Measurements from ENCODE around the gene LIF. TPM values are rescaled to one million over a fixed set of nuclear protein-coding genes. Genes with fewer than 3 reads are reported as not detected.

LIF gene
- polyA plus RNA-seq, 1 of the 3 experiments (the other 2 are of a cell fraction): 24.6 TPM

DNA sequence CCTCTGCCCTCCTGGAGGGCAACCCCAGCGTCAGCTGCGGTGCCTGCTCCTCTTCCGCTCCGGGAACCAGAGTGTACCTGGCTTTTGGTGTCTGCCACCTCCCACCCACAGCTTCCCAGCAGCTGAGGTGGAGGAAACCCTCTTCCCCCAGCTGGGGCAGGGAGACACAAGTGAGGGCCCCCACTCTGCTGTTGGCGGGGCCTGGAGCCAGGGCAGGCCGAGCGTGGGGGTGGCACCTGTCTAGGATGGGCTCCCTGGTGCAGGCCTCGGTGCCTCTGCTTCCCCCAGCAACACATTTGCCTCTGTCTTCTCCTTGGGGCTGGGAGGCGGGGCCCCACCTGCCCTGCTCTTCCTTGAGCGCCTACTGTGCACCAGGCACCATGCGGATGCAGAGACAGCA is 13.7 kb upstream of the LIF start:
- peaks cover 3 to 5% of the 10 kb centered on the region in 2 experiments; a peak in 2 of 4 replicates for H3K4me1 ChIP-seq (ENCODE audit: control insufficient read depth in 1 of 2, insufficient read depth in 2 of 2, low read depth in 1 of 2, low read length in 1 of 2)
- POLR2A ChIA-PET: no interaction called here
- H3K36me3 ChIP-seq (replicated peaks in 1 of 2; ENCODE audit: control insufficient read depth in 1 of 2, insufficient read depth in 2 of 2, low read length in 1 of 2): no peaks in the 10 kb centered on the region
- WGBS (ENCODE audit: low lambda C conversion rate): 86% methylated on average over 6 of the region's 11 CpGs
- CTCF ChIA-PET: interaction anchor here (1.4 to 5.6 kb wide), 5 partner anchors 127 to 635 kb away, joined by 4 to 43 read pairs (median 5); partner anchors contain the start of genes RNF215 and SEC14L2
- H3K9me3 ChIP-seq: no peaks in the 10 kb centered on the region
- DNase-seq: no peak
- H3F3A ChIP-seq (replicated peaks; ENCODE audit: insufficient read depth): no peaks in the 10 kb centered on the region
- no peaks in the 10 kb centered on the region for H3K79me2 ChIP-seq (ENCODE audit: insufficient read depth)
- TF ChIP-seq, protein P1, sequence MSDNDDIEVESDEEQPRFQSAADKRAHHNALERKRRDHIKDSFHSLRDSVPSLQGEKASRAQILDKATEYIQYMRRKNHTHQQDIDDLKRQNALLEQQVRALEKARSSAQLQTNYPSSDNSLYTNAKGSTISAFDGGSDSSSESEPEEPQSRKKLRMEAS (IDR thresholded peaks at IDR 0.05; ENCODE audit: low read depth): no peak
- TF ChIP-seq MXI1 (IDR thresholded peaks at IDR 0.05; ENCODE audit: low read depth, low read length) (no peak), GABPA (IDR thresholded peaks at IDR 0.05; ENCODE audit: low read depth) (no peak), RCOR1 (IDR thresholded peaks at IDR 0.05; ENCODE audit: low read length) (no peak), FOXM1 (IDR thresholded peaks at IDR 0.05; ENCODE audit: low read depth) (no peak), RAD21 (IDR thresholded peaks at IDR 0.05; ENCODE audit: low read length) (no peak), SIN3A (IDR thresholded peaks at IDR 0.05; ENCODE audit: borderline replicate concordance, low read depth, low read length) (no peak), TCF12 (IDR thresholded peaks at IDR 0.05) (no peak), CHD2 (IDR thresholded peaks at IDR 0.05; ENCODE audit: low read length, partially characterized antibody) (no peak), ELF1 (IDR thresholded peaks at IDR 0.05) (no peak), YY1 (IDR thresholded peaks at IDR 0.05; ENCODE audit: low read depth) (no peak), NRF1 (IDR thresholded peaks at IDR 0.05; ENCODE audit: low read depth, low read length) (no peak)
- TF ChIP-seq, protein P2, sequence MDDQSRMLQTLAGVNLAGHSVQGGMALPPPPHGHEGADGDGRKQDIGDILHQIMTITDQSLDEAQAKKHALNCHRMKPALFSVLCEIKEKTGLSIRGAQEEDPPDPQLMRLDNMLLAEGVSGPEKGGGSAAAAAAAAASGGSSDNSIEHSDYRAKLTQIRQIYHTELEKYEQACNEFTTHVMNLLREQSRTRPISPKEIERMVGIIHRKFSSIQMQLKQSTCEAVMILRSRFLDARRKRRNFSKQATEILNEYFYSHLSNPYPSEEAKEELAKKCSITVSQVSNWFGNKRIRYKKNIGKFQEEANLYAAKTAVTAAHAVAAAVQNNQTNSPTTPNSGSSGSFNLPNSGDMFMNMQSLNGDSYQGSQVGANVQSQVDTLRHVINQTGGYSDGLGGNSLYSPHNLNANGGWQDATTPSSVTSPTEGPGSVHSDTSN (IDR thresholded peaks at IDR 0.05): no peak
- TF ChIP-seq, protein P3, sequence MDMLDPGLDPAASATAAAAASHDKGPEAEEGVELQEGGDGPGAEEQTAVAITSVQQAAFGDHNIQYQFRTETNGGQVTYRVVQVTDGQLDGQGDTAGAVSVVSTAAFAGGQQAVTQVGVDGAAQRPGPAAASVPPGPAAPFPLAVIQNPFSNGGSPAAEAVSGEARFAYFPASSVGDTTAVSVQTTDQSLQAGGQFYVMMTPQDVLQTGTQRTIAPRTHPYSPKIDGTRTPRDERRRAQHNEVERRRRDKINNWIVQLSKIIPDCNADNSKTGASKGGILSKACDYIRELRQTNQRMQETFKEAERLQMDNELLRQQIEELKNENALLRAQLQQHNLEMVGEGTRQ (IDR thresholded peaks at IDR 0.05; ENCODE audit: borderline replicate concordance, low read depth, low read length): no peak
- TF ChIP-seq, protein P4, sequence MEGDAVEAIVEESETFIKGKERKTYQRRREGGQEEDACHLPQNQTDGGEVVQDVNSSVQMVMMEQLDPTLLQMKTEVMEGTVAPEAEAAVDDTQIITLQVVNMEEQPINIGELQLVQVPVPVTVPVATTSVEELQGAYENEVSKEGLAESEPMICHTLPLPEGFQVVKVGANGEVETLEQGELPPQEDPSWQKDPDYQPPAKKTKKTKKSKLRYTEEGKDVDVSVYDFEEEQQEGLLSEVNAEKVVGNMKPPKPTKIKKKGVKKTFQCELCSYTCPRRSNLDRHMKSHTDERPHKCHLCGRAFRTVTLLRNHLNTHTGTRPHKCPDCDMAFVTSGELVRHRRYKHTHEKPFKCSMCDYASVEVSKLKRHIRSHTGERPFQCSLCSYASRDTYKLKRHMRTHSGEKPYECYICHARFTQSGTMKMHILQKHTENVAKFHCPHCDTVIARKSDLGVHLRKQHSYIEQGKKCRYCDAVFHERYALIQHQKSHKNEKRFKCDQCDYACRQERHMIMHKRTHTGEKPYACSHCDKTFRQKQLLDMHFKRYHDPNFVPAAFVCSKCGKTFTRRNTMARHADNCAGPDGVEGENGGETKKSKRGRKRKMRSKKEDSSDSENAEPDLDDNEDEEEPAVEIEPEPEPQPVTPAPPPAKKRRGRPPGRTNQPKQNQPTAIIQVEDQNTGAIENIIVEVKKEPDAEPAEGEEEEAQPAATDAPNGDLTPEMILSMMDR (IDR thresholded peaks at IDR 0.05): no peak
- H3K4me2 ChIP-seq: no peak overlapping the region
- no peaks in the 10 kb centered on the region for H3K27me3 ChIP-seq (ENCODE audit: insufficient read depth)
- no peaks in the 10 kb centered on the region for H3K9me2 ChIP-seq
- no peak overlapping the region for H2AFZ ChIP-seq (ENCODE audit: low read depth)
- no peaks in the 10 kb centered on the region for H4K20me1 ChIP-seq (ENCODE audit: insufficient read depth)
- no peak overlapping the region for H3K27ac ChIP-seq (ENCODE audit: low read depth in 2 of 2, low read length in 1 of 2)
- no peak overlapping the region for H3K9ac ChIP-seq
- no peak overlapping the region for H3K4me3 ChIP-seq (ENCODE audit: low read depth in 2 of 2, low read length in 1 of 2)

DNA sequence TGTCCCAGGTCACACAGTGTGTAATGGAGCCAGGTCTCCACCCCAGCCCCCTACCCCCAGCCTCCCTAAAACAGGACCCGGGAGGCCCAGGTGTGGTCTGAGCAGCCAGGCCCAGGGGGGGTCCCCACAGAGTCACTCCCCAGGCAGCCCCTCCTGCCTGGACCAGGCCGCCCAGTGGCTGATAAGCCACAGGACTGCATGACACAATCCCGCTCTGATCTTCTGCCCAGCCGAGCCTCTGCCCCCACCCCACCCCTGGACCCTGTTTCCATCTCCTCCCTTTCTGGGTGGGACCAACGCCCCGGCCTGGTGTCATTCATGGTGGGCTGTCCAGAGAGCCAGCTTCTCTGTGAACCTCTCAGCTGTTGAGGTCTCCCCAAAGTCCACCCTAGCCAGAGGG is 7.8 kb upstream of the LIF start:
- H3K9me2 ChIP-seq: no peaks in the 10 kb centered on the region
- no peak overlapping the region for H3K4me2 ChIP-seq
- no peaks in the 10 kb centered on the region for H3K36me3 ChIP-seq (replicated peaks in 1 of 2; ENCODE audit: control insufficient read depth in 1 of 2, insufficient read depth in 2 of 2, low read length in 1 of 2)
- H3K79me2 ChIP-seq (ENCODE audit: insufficient read depth): no peaks in the 10 kb centered on the region
- H3K9me3 ChIP-seq: no peaks in the 10 kb centered on the region
- peaks cover 14% of the 10 kb centered on the region for H3F3A ChIP-seq (replicated peaks; ENCODE audit: insufficient read depth)
- no peak overlapping the region for H3K4me3 ChIP-seq (ENCODE audit: low read depth in 2 of 2, low read length in 1 of 2)
- no peaks in the 10 kb centered on the region for H4K20me1 ChIP-seq (ENCODE audit: insufficient read depth)
- no peak for DNase-seq
- WGBS (ENCODE audit: low lambda C conversion rate): 80% methylated on average over 2 of the region's 6 CpGs
- TF ChIP-seq, protein P5, sequence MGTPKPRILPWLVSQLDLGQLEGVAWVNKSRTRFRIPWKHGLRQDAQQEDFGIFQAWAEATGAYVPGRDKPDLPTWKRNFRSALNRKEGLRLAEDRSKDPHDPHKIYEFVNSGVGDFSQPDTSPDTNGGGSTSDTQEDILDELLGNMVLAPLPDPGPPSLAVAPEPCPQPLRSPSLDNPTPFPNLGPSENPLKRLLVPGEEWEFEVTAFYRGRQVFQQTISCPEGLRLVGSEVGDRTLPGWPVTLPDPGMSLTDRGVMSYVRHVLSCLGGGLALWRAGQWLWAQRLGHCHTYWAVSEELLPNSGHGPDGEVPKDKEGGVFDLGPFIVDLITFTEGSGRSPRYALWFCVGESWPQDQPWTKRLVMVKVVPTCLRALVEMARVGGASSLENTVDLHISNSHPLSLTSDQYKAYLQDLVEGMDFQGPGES (IDR thresholded peaks at IDR 0.05; ENCODE audit: low read depth, low read length): no peak
- TF ChIP-seq NFIC (IDR thresholded peaks at IDR 0.05; ENCODE audit: borderline replicate concordance): no peak
- TF ChIP-seq, protein P6, sequence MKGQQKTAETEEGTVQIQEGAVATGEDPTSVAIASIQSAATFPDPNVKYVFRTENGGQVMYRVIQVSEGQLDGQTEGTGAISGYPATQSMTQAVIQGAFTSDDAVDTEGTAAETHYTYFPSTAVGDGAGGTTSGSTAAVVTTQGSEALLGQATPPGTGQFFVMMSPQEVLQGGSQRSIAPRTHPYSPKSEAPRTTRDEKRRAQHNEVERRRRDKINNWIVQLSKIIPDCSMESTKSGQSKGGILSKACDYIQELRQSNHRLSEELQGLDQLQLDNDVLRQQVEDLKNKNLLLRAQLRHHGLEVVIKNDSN (IDR thresholded peaks at IDR 0.05; ENCODE audit: borderline replicate concordance, low read depth): no peak
- TF ChIP-seq FOXM1 (IDR thresholded peaks at IDR 0.05; ENCODE audit: low read depth): no peak
- TF ChIP-seq YY1 (IDR thresholded peaks at IDR 0.05; ENCODE audit: low read depth): no peak
- H3K27ac ChIP-seq (ENCODE audit: low read depth in 2 of 2, low read length in 1 of 2): no peak overlapping the region
- CTCF ChIA-PET: interaction anchor here (1.3 to 3.7 kb wide), 7 partner anchors 9 to 166 kb away, joined by 3 to 65 read pairs (median 5); partner anchors contain the start of genes CASTOR1 and RNF215
- no peak overlapping the region for H3K9ac ChIP-seq
- H3K4me1 ChIP-seq (ENCODE audit: control insufficient read depth in 1 of 2, insufficient read depth in 2 of 2, low read depth in 1 of 2, low read length in 1 of 2): peaks cover 29 to 40% of the 10 kb centered on the region in 2 experiments
- H3K27me3 ChIP-seq (ENCODE audit: insufficient read depth): no peaks in the 10 kb centered on the region
- POLR2A ChIA-PET: no interaction called here
- no peak overlapping the region for H2AFZ ChIP-seq (ENCODE audit: low read depth)

Data from SK-N-SH (cell line).